Gastrocnemius medialis (tissue), 4 donors: Measurements from ENCODE around the gene AOC2. TPM values are rescaled to one million over a fixed set of nuclear protein-coding genes. Genes with fewer than 3 reads are reported as not detected.

Source experiments
- ATAC-seq, 2 donors: fragments of 150-250 bp; one replicate each; pipeline ENCODE4 v1.9.1; 2016
- DNase-seq, 2 donors: peaks; one replicate each; pipeline ENCODE4 v3.0.0-alpha.2; 2019
- H3K27ac ChIP-seq, 4 donors: fragments of 200-600 bp; sonication (generic); 1 replicate in 1 of 4; 2 replicates in 3 of 4; pipeline ENCODE4 v1.5.1; 2016 to 2018; ENCODE audit warnings: mild to moderate bottlenecking in 2 of 4, moderate library complexity in 1 of 4
- H3K27me3 ChIP-seq, 3 donors: fragments of 200-600 bp; sonication (generic) in 2 of 3; 1 replicate in 1 of 3; 2 replicates in 2 of 3; pipeline versions ENCODE4 v1.5.1 to v1.6.0; 2016 to 2019; ENCODE audit warnings: mild to moderate bottlenecking in 1 of 3, moderate library complexity in 1 of 3
- H3K36me3 ChIP-seq, 2 donors: fragments of 200-600 bp; sonication (generic) in 1 of 2; one replicate each; pipeline ENCODE4 v1.5.1; 2017 to 2018
- H3K4me1 ChIP-seq, 2 donors: fragments of 200-600 bp; sonication (generic) in 1 of 2; one replicate each; pipeline ENCODE4 v1.5.1; 2016 to 2017; ENCODE audit warnings: mild to moderate bottlenecking in 2 of 2
- H3K4me3 ChIP-seq, 4 donors: fragments of 200-600 bp; sonication (generic) in 3 of 4; 1 replicate in 1 of 4; 2 replicates in 3 of 4; pipeline ENCODE4 v1.5.1; 2016 to 2019; ENCODE audit warnings: mild to moderate bottlenecking in 2 of 4
- H3K9me3 ChIP-seq, 3 donors: fragments of 200-600 bp; sonication (generic) in 2 of 3; 1 replicate in 1 of 3; 2 replicates in 2 of 3; pipeline ENCODE4 v1.5.1; 2016 to 2019
- CTCF ChIP-seq, 5 experiments: fragments of 450-650 bp in 3 of 5; fragments of 200-600 bp in 2 of 5; sonication (generic) in 2 of 5; IDR thresholded peaks in 4 of 5; conservative IDR thresholded peaks in 1 of 5; 1 replicate in 4 of 5; 2 replicates in 1 of 5; pipeline ENCODE4 v1.5.1; 2016 to 2019; ENCODE audit warnings: antibody characterized with exemption in 5 of 5, mild to moderate bottlenecking in 3 of 5, moderate library complexity in 3 of 5
- POLR2A ChIP-seq, 2 donors: fragments of 450-650 bp; IDR thresholded peaks; one replicate each; pipeline ENCODE4 v1.6.1; 2017; ENCODE audit warnings: antibody characterized with exemption in 2 of 2, mild to moderate bottlenecking in 2 of 2, moderate library complexity in 2 of 2
- in situ Hi-C, 4 donors: fragments of 200-750 bp; cut with MboI; loops; one replicate each; pipeline versions ENCODE4 v1.15.0 to v1.8.0; 2017; ENCODE audit warnings: low sequenced_read_pairs in 4 of 4
- intact Hi-C: fragments of 100-400 bp; cut with DNase I; formaldehyde crosslinking; loops from one replicate; pipeline ENCODE4 v1.15.1; 2023; ENCODE audit warnings: low total_unique reads
- total RNA-seq, 4 donors: library from RNA; depleted of rRNA; stranded (reverse); fragments of >200 nt; gene quantifications; one replicate each; pipeline versions ENCODE4 v1.1.0 to v1.2.3, GENCODE V29; 2016

The AOC2 gene
- total RNA-seq, 4 donors from 2014 or later, result 0.81 to 1.2 (median 1.0) TPM

- in situ Hi-C loops, result loop anchor here in 1 of 4 donors (10.0 kb wide), 1 partner anchor 79 kb away; no protein-coding TSS in a partner anchor
- DNase-seq (no peak), ATAC-seq (no peak)
- no peak overlapping the region for H3K27ac ChIP-seq
- TF ChIP-seq CTCF (IDR thresholded peaks at IDR 0.05 in 4 of 5, conservative IDR thresholded peaks at IDR 0.05 in 1 of 5) (no peak), POLR2A (IDR thresholded peaks at IDR 0.05) (no peak)
- H3K9me3 ChIP-seq, result no peaks in the 10 kb centered on the region
- H3K4me3 ChIP-seq, result no peak overlapping the region
- H3K4me1 ChIP-seq, result peaks cover 0 to 6% of the 10 kb centered on the region in 2 donors
- no peaks in the 10 kb centered on the region for H3K27me3 ChIP-seq
- peaks cover 0 to 43% of the 10 kb centered on the region in 2 donors for H3K36me3 ChIP-seq
- intact Hi-C loops, result no loop called here
Measured at GRCh38 chr17:42845918-42846593, 1.7 kb downstream of the AOC2 start.

DNA sequence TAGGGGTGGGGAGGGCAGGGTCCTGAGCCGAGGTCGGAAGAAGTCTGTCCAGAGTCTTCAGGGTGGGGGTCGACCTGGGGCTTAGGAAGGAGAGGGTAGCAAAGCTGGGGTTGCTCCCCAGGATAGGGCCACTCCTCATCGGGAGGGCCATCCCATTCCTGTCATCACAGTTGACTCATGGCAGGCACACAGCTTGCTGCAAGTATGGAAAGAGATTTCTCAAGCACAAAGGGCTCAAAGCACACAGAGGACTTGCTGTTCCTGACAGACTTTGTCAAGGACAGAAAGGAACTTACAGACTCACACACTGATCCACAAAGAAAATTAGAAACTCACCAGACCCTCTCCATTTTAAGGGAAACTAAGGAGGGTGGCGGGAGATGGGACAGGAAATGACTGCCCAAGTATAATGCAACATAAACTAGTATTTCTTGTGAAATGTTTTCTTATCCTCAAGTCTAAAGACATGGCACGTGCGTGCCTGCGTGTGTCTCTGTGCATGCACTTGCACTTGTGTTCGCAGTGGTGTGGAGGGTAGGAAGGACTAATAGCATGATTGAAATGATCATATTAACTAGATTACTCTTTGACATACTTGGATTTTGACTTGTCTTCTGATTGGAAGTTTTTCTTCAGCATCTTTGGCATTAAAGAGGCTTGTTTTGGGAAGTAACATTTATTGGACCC is 2.4 kb downstream of the AOC2 start:
- no peak overlapping the region for H3K4me3 ChIP-seq
- H3K36me3 ChIP-seq, result peaks cover 0 to 36% of the 10 kb centered on the region in 2 donors
- H3K27ac ChIP-seq, result no peak overlapping the region
- DNase-seq (no peak), ATAC-seq (peak; percentile 41 to 44)
- in situ Hi-C loops, result loop anchor here in 1 of 4 donors (10.0 kb wide), 1 partner anchor 78 kb away; no protein-coding TSS in a partner anchor
- H3K27me3 ChIP-seq, result no peaks in the 10 kb centered on the region
- no peak for TF ChIP-seq CTCF (IDR thresholded peaks at IDR 0.05 in 4 of 5, conservative IDR thresholded peaks at IDR 0.05 in 1 of 5)
- TF ChIP-seq POLR2A (IDR thresholded peaks at IDR 0.05), result no peak
- intact Hi-C loops, result no loop called here
- H3K4me1 ChIP-seq, result peaks cover 0 to 6% of the 10 kb centered on the region in 2 donors
- no peaks in the 10 kb centered on the region for H3K9me3 ChIP-seq

DNA sequence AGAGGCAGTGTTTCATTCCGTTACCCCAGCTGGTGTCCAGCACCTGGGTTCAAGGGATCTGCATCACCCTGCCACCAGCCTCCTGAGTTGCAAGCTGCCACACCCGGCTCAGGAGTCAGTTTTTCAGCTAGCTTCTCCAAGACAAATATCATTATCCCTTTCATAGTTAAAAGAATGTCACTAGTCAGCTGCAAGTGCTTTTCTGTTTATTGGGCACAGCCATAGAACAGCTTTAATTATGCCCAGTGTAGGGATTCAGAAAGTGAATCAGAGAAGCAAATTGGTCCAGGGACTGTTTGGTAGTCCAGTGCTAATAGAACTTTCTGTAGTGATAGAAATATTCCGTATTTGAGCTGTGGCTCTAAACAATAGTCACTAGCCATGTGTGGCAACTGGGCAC is 3.7 kb downstream of the AOC2 start:
- no peak for DNase-seq
- H3K36me3 ChIP-seq, result peaks cover 0 to 22% of the 10 kb centered on the region in 2 donors
- H3K4me3 ChIP-seq, result no peak overlapping the region
- TF ChIP-seq CTCF (IDR thresholded peaks at IDR 0.05 in 4 of 5, conservative IDR thresholded peaks at IDR 0.05 in 1 of 5) (no peak), POLR2A (IDR thresholded peaks at IDR 0.05) (no peak)
- no peak for ATAC-seq
- H3K9me3 ChIP-seq, result no peaks in the 10 kb centered on the region
- H3K27ac ChIP-seq, result no peak overlapping the region
- H3K4me1 ChIP-seq, result peaks cover 0 to 6% of the 10 kb centered on the region in 2 donors
- H3K27me3 ChIP-seq, result peaks cover 0 to 7% (median 0%) of the 10 kb centered on the region in 3 donors
- intact Hi-C loops, result no loop called here
- in situ Hi-C loops, result loop anchor here in 1 of 4 donors (10.0 kb wide), 1 partner anchor 77 kb away; no protein-coding TSS in a partner anchor

DNA sequence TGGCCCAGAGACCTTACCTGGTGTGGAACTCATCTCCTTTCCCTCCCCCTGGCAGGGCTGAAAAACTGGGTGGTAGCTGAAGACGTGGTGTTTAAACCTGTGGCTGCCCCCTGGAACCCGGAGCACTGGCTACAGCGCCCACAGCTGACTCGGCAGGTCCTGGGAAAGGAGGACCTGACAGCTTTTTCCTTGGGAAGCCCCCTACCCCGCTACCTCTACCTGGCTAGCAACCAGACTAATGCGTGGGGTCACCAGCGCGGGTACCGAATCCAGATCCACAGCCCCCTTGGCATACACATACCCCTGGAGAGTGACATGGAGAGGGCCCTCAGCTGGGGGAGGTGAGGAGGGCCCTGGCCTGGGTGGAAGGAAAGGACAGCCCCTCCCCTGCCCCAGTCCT is 4.7 kb downstream of the AOC2 start:
- intact Hi-C loops (no loop called here), in situ Hi-C loops (loop anchor here in 1 of 4 donors (10.0 kb wide), 1 partner anchor 76 kb away; no protein-coding TSS in a partner anchor)
- DNase-seq (no peak), ATAC-seq (no peak)
- Histone ChIP-seq H3K4me3 (no peak overlapping the region), H3K27me3 (peaks cover 0 to 14% (median 0%) of the 10 kb centered on the region in 3 donors), H3K4me1 (peaks cover 0 to 6% of the 10 kb centered on the region in 2 donors), H3K27ac (no peak overlapping the region), H3K9me3 (no peaks in the 10 kb centered on the region), H3K36me3 (peaks cover 0 to 17% of the 10 kb centered on the region in 2 donors)
- TF ChIP-seq CTCF (IDR thresholded peaks at IDR 0.05 in 4 of 5, conservative IDR thresholded peaks at IDR 0.05 in 1 of 5) (no peak), POLR2A (IDR thresholded peaks at IDR 0.05) (no peak)
